ENCODE data around the gene FOXF1. TPM values are rescaled to one million over a fixed set of nuclear protein-coding genes. Genes with fewer than 3 reads are reported as not detected.

Gene FOXF1
- total and polyA plus RNA-seq, 9 of the 15 experiments (the other 6 are each of a cell fraction or from before 2014, with no cell fraction given): 0.04 TPM; not detected in 8

DNA sequence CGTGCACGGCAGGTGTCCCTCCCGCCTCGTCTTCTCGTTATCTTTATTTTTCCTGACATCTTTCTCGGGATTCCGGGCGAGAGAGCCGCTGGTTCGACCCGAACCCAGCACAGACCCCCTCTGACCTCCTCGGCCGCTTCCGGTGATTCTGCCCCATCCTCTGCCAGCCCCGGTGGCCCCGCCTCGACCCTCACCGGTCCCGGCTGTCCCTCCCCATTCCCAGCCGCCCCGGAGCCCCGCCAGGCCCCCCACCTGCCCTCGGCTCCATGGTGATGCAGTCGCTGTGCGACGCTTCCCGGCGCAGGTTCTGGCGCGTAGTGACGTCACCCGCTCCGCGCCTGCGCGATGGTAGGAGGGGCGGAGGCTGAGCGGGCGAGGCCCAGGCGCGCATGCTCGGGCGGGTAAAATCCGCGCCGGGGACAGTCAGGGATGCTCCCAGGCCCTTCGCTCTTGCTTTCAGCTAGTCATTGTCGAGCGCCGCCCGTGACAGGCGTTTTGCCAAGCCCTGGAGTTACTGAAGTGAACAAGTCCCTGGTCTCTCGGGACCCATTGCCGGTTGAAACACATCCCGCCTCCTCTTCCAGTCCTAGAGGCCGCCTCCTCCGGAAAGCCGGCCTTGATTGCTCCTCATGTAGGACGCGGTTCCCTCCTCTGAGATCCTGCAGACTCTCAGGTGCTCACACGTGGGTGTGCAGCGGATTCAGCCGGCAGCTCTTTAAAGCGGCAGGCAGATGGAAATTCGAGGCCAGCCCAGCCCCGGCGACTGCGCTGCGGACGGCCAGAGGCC is 44.8 kb downstream of the FOXF1 start, which contains the start of gene MTHFSD:
Gene MTHFSD, minus strand, starts transcription at position 319 of the 787 bp plus-strand sequence. Its CDS starts 51 bp downstream, at position 268.
- peaks cover 14 to 15% of the 10 kb centered on the region in 2 experiments; a peak in 3 of 5 replicates for H3K27me3 ChIP-seq (ENCODE audit: control insufficient read depth in 2 of 2, insufficient read depth in 2 of 2, low read length in 2 of 2)
- peak; percentile 94 for FAIRE-seq
- H4K20me1 ChIP-seq (replicated peaks; ENCODE audit: control insufficient read depth, insufficient read depth, low read length): no peaks in the 10 kb centered on the region
- H2AFZ ChIP-seq (ENCODE audit: low read depth, low read length): peak within 1 kb of the TSS; percentile 95
- H3K4me3 ChIP-seq: peak within 1 kb of the TSS; percentile 91
- peak within 1 kb of the TSS; percentile 93 to 94 for H3K9ac ChIP-seq (ENCODE audit: insufficient read depth in 1 of 2, low read depth in 2 of 2, low read length in 2 of 2)
- peaks cover 13% of the 10 kb centered on the region for H3K79me2 ChIP-seq (ENCODE audit: control insufficient read depth, insufficient read depth, low read length)
- ChIA-PET CTCF (ENCODE audit: low intra/inter-chr PET ratio) (interaction anchor here (1.1 kb wide), 1 partner anchor 9 kb away, joined by 3 read pairs; no protein-coding TSS in a partner anchor), POLR2A (interaction anchor here (0.7 kb wide), 1 partner anchor 805 kb away, joined by 3 read pairs; no protein-coding TSS in a partner anchor)
- H3K9me3 ChIP-seq (replicated peaks; ENCODE audit: control insufficient read depth, insufficient read depth, low read depth, low read length): no peaks in the 10 kb centered on the region
- in situ Hi-C loops (cut with MboI) (loop anchor here (25.0 kb wide), 1 partner anchor 1082 kb away; no protein-coding TSS in a partner anchor), intact Hi-C loops (cut with micrococcal nuclease) (no loop called here)
- H3K4me2 ChIP-seq (ENCODE audit: insufficient read depth, low read length): peak within 1 kb of the TSS; percentile 99
- peak; percentile 94 to 99 (median 98) for DNase-seq (ENCODE audit: extremely low read depth in 1 of 4, low spot score in 3 of 4)
- no TSS peak for BruUV-seq (replicated peaks)
- WGBS (ENCODE audit: insufficient coverage, low coverage, missing lambda C conversion rate): 13% methylated on average over 46 of the region's 70 CpGs
- no peaks in the 10 kb centered on the region for H3K9me1 ChIP-seq (ENCODE audit: control insufficient read depth, insufficient read depth, low read length)
- peaks cover 16% of the 10 kb centered on the region; the same call in 1 of the 3 replicates for H3K36me3 ChIP-seq (ENCODE audit: control insufficient read depth, insufficient read depth, low read length)
- H3K27ac ChIP-seq (ENCODE audit: extremely low read depth, low read depth, low read length): peak within 1 kb of the TSS; percentile 85
- peaks cover 0 to 18% of the 10 kb centered on the region in 2 experiments; a peak in 3 of 5 replicates for H3K4me1 ChIP-seq (replicated peaks in 1 of 2; ENCODE audit: control insufficient read depth in 2 of 2, insufficient read depth in 2 of 2, low read length in 2 of 2)
- ATAC-seq: peak; percentile 97
- TF ChIP-seq HCFC1 (IDR thresholded peaks at IDR 0.05; ENCODE audit: low read depth, low read length) (peak; percentile 85), POLR2AphosphoS5 (IDR thresholded peaks at IDR 0.05; ENCODE audit: control insufficient read depth, insufficient read depth, low read depth, low read length) (peak; percentile 68), ZNF133 (CRISPR knock-in tag; IDR thresholded peaks at IDR 0.05) (no peak), TARDBP (IDR thresholded peaks at IDR 0.05) (no peak), DMBX1 (CRISPR knock-in tag; IDR thresholded peaks at IDR 0.05; ENCODE audit: borderline replicate concordance) (peak; percentile 31; the same call in 1 of the 2 replicates), NONO (IDR thresholded peaks at IDR 0.05; ENCODE audit: low read depth in 2 of 2, low read length in 1 of 2) (no peak), NR2F6 (CRISPR knock-in tag; IDR thresholded peaks at IDR 0.05) (no peak), NR1H2 (CRISPR knock-in tag; IDR thresholded peaks at IDR 0.05) (no peak), CEBPB (tag; IDR thresholded peaks at IDR 0.05) (no peak), POLR2AphosphoS2 (IDR thresholded peaks at IDR 0.05; ENCODE audit: low read length) (peak; percentile 42; the same call in 1 of the 2 replicates), GABPA (tag; conservative IDR thresholded peaks at IDR 0.05; ENCODE audit: low read depth) (no peak)
- TF ChIP-seq, protein P1, sequence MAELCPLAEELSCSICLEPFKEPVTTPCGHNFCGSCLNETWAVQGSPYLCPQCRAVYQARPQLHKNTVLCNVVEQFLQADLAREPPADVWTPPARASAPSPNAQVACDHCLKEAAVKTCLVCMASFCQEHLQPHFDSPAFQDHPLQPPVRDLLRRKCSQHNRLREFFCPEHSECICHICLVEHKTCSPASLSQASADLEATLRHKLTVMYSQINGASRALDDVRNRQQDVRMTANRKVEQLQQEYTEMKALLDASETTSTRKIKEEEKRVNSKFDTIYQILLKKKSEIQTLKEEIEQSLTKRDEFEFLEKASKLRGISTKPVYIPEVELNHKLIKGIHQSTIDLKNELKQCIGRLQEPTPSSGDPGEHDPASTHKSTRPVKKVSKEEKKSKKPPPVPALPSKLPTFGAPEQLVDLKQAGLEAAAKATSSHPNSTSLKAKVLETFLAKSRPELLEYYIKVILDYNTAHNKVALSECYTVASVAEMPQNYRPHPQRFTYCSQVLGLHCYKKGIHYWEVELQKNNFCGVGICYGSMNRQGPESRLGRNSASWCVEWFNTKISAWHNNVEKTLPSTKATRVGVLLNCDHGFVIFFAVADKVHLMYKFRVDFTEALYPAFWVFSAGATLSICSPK (IDR thresholded peaks at IDR 0.05; ENCODE audit: borderline replicate concordance): no peak
- TF ChIP-seq, protein P2, sequence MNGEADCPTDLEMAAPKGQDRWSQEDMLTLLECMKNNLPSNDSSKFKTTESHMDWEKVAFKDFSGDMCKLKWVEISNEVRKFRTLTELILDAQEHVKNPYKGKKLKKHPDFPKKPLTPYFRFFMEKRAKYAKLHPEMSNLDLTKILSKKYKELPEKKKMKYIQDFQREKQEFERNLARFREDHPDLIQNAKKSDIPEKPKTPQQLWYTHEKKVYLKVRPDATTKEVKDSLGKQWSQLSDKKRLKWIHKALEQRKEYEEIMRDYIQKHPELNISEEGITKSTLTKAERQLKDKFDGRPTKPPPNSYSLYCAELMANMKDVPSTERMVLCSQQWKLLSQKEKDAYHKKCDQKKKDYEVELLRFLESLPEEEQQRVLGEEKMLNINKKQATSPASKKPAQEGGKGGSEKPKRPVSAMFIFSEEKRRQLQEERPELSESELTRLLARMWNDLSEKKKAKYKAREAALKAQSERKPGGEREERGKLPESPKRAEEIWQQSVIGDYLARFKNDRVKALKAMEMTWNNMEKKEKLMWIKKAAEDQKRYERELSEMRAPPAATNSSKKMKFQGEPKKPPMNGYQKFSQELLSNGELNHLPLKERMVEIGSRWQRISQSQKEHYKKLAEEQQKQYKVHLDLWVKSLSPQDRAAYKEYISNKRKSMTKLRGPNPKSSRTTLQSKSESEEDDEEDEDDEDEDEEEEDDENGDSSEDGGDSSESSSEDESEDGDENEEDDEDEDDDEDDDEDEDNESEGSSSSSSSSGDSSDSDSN (IDR thresholded peaks at IDR 0.05; ENCODE audit: borderline replicate concordance in 1 of 2, low read depth in 2 of 2, low read length in 2 of 2): no peak
- TF ChIP-seq, protein P3, sequence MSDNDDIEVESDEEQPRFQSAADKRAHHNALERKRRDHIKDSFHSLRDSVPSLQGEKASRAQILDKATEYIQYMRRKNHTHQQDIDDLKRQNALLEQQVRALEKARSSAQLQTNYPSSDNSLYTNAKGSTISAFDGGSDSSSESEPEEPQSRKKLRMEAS (CRISPR knock-in tag; IDR thresholded peaks at IDR 0.05): peak; percentile 22; the same call in 1 of the 2 replicates
- TF ChIP-seq, protein P4, sequence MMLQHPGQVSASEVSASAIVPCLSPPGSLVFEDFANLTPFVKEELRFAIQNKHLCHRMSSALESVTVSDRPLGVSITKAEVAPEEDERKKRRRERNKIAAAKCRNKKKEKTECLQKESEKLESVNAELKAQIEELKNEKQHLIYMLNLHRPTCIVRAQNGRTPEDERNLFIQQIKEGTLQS (IDR thresholded peaks at IDR 0.05): peak; percentile 98
- TF ChIP-seq, protein P4 (CRISPR knock-in tag; conservative IDR thresholded peaks at IDR 0.05): no peak

Measured in K562 (cell line).